ENCODE results near the gene XPNPEP2.
A peak's percentile ranks its signal among the peaks of the same experiment; 100 is the strongest.

The XPNPEP2 gene

GRCh38 chrX:129750971-129751370 lies 12.2 kb downstream of the XPNPEP2 start:
- DNase-seq (ENCODE audit: low spot score), result no peak

- DNase-seq (ENCODE audit: low spot score), result no peak
Observed at GRCh38 chrX:129754056-129755024, 15.6 kb downstream of the XPNPEP2 start.

- DNase-seq (ENCODE audit: low spot score), result no peak
Observed at GRCh38 chrX:129755779-129756650, 17.2 kb downstream of the XPNPEP2 start.

GRCh38 chrX:129759576-129760061 lies 20.8 kb downstream of the XPNPEP2 start:
- peak; percentile 76 for DNase-seq (ENCODE audit: low spot score)

GRCh38 chrX:129760155-129760554 lies 21.4 kb downstream of the XPNPEP2 start:
- no peak for DNase-seq (ENCODE audit: low spot score)

- DNase-seq (ENCODE audit: low spot score), result no peak
Observed at GRCh38 chrX:129760981-129761380, 22.2 kb downstream of the XPNPEP2 start.

- no peak for DNase-seq (ENCODE audit: low spot score)
Observed at GRCh38 chrX:129761596-129761995, 22.8 kb downstream of the XPNPEP2 start.

- no peak for DNase-seq (ENCODE audit: low spot score)
Observed at GRCh38 chrX:129762448-129762847, 23.7 kb downstream of the XPNPEP2 start.

GRCh38 chrX:129763666-129764065 lies 24.9 kb downstream of the XPNPEP2 start:
- DNase-seq (ENCODE audit: low spot score), result no peak

GRCh38 chrX:129768186-129768585 lies 29.4 kb downstream of the XPNPEP2 start:
- no peak for DNase-seq (ENCODE audit: low spot score)

- no peak for DNase-seq (ENCODE audit: low spot score)
Observed at GRCh38 chrX:129768586-129769466, 30.0 kb downstream of the XPNPEP2 start.

GRCh38 chrX:129769467-129770154 lies 30.8 kb downstream of the XPNPEP2 start:
- DNase-seq (ENCODE audit: low spot score), result no peak

GRCh38 chrX:129771266-129771995 lies 32.7 kb downstream of the XPNPEP2 start:
- no peak for DNase-seq (ENCODE audit: low spot score)

- no peak for DNase-seq (ENCODE audit: low spot score)
Observed at GRCh38 chrX:129772796-129773431, 34.1 kb downstream of the XPNPEP2 start.

- no peak for DNase-seq (ENCODE audit: low spot score)
Observed at GRCh38 chrX:129773649-129774458, 35.1 kb downstream of the XPNPEP2 start.

- no peak for DNase-seq (ENCODE audit: low spot score)
Observed at GRCh38 chrX:129777218-129778030, 38.6 kb downstream of the XPNPEP2 start.

GRCh38 chrX:129779086-129779672 lies 40.4 kb downstream of the XPNPEP2 start:
- no peak for DNase-seq (ENCODE audit: low spot score)

GRCh38 chrX:129779747-129780146 lies 41.0 kb downstream of the XPNPEP2 start, which contains the start of gene SASH3:
TSS of gene SASH3 (plus strand) at chrX:129779949. CDS start at chrX:129780098, 149 bp downstream.
- no peak for DNase-seq (ENCODE audit: low spot score)
